GM19328 (cell line): ENCODE data around the gene NIPA2.
A peak's percentile ranks its signal among the peaks of the same experiment; 100 is the strongest.

Experiments
- ATAC-seq: cut with Tn5 transposase; IDR thresholded peaks from one replicate; pipeline ENCODE4 v1.9.1; 2021; ENCODE audit warnings: mild to moderate bottlenecking, moderate library complexity; ENCODE audit not compliant: unreplicated experiment

Gene NIPA2

GRCh38 chr15:22895465-22896190 is 57.2 kb downstream of the NIPA2 start:
- ATAC-seq: peak; percentile 62

DNA sequence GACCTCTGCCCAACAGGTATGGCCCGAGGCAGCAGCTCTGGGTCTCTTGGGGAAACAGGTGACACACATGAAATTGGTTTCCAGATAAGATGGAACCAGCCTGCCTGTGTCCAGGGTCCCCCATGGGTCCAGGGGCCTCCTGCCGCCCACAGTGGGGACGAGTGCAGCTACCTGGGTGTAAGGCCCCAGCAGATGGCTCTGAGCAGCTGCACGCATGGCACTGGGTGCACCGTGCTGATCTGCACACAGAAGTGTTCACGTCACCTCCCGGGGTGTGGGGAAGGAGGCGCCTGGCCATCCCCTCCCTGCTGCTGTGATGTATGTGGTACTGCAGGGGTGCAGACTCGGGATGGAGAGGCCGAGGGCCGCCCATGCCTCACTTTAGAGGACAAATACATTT is 63.6 kb downstream of the NIPA2 start:
- ATAC-seq: no peak

DNA sequence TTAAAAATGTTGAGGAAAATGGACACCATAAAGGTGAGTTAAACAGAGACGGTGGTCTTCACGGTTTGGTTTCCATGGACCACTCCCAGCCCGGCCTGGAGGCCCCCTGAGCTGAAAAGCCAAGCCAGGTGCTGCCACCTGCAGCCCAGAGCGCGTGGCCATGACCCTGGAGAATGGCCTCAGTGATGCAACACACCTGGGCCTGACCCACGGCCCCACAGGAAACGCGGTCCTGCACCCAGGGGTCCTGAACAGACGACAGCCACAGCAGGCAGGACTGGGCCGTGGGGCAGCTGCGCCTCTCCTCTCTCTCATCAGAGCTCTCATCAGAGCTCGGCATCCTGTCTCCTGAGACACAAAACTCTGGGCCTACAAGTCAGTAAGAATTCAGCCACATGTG is 64.1 kb downstream of the NIPA2 start:
- no peak for ATAC-seq

DNA sequence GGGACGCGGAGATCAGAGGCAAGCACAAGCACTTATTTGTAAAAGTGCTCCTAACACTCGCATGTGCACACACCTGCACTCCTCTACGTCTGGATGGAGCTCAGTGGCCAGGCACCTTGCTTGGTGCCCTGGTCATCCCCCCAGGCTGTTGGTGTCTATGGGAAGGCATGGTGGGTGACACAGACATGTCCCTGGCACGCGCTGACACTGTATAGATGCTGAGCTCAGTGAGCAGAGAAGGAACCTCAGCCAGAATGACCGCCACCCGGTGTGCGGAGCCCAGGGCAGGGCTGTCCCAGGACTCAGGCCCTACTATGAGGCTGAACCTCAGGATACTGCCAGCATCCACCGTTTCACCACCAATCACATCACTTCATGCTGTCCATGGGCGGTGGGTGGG is 64.5 kb downstream of the NIPA2 start:
- ATAC-seq: no peak

GRCh38 chr15:22903427-22903826 is 65.0 kb downstream of the NIPA2 start:
- no peak for ATAC-seq

- ATAC-seq: no peak
Measured at GRCh38 chr15:22903961-22904534, 65.6 kb downstream of the NIPA2 start.

- no peak for ATAC-seq
Measured at GRCh38 chr15:22904736-22905135, 66.3 kb downstream of the NIPA2 start.

GRCh38 chr15:22907161-22907950 is 68.9 kb downstream of the NIPA2 start:
- ATAC-seq: no peak

GRCh38 chr15:22908830-22909229 is 70.4 kb downstream of the NIPA2 start:
- ATAC-seq: no peak

- ATAC-seq: no peak
Measured at GRCh38 chr15:22911306-22911705, 72.8 kb downstream of the NIPA2 start.

DNA sequence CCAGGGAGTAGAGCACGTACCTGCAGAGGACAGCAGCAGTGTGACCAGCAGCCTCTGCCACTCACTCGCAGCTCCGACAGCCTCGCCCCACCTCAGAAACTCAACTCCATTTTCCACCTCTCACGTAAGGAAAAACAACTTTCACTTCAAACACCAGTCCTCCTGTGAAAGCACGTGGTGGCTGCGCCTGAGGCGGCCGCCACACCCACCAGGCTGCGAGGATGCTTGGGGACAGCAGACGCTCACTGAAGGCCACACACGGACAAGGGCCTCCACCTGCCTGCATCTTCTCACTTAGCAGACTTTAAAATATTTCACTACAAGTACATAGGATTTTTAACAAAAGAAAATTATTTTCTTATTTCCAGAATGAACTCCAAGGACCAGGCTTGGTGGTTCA is 73.8 kb downstream of the NIPA2 start:
- no peak for ATAC-seq

DNA sequence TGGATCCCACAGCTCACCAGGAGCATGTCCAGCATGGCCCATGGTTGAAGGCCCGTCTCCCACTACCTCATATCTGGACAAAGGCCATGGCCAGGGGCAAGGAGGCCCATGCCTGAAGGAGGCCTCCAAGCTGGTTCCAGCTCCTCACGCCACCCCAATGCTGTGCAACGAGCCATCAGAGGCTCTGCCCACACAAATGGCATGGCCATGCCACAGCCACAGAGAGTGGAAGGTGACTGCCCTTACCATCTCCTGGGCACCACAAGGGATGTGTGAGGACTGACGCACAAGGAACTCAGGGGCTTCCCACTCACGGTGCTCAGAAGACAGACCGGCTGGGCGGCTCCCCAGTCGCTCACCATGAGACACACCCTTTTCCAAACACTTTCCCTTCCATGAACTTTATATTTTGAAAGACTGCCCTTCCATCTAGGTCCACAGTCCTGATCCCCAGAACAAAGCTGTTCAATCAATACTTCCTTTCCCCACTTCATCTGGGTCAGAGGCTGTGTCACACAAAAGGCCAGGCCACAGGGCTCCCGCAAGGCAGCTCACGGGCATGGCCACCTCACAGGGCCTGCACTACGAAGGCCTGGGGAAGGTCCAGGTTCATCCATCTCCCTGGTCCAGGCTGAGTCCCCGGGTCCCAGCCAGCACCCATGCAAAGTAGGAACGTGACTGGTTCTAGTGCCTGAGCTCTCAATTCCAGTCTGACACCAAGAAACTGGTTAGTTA is 75.3 kb downstream of the NIPA2 start:
- ATAC-seq: no peak

DNA sequence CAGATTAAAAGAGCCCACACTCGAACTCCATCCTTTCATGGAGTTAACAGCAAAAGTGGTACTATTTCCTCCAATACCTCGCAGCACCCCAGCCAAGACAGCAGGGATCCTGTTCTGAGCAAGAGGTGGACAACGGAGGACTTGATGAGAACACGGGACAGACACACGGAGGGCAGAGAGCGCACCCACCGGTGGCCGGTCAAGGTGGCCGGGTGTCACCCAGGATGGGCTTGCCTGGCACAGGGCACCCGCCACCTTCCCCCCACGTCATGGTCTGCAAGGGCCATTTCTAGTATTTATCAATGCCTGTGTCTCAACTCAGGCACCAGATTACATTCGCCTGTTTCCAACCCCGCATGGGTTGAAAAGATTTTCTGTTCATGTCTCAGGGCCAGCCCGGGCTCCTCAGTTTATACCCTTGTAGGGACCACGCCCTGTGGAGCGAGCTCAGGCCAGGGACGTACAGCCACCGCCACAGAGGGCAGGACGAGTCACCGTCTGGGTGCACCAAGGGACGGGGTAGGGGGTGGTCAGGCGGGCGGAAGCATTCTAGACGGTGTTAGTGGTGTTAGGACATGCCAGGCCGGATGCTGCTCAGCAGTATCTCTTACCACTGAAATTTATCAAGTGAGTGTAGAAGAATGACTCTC is 77.5 kb downstream of the NIPA2 start:
- no peak for ATAC-seq

- no peak for ATAC-seq
Measured at GRCh38 chr15:22916606-22917350, 78.3 kb downstream of the NIPA2 start.

DNA sequence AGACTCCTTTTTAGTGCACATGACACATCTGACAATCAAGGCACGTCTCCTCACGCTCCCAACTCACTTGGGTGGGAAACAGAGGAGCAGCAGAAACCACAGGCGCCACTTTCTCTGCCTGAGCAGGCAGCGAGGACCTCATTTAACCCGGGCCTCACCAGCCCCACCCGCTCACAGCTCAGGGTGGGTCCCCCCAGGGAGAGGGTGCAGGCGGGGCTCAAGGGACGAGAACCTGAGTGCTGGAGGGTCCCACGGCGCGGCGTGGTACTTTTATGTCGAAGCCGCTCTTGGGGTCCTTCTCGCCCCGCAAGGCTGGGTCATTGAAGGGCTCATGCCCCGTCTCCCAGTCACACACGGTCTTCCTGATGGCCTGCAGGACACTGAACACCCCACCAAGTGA is 79.1 kb downstream of the NIPA2 start:
- no peak for ATAC-seq
